Ovary (tissue), 3 donors: ENCODE results near the gene HMOX1.

Source experiments
- CTCF ChIP-seq, 3 donors: fragments of 450-650 bp in 2 of 3; fragments of 200-600 bp in 1 of 3; IDR thresholded peaks; one replicate each; pipeline versions ENCODE4 v1.5.1 to v1.8.0; 2016 to 2022; ENCODE audit warnings: antibody characterized with exemption in 3 of 3, mild to moderate bottlenecking in 1 of 3
- EP300 ChIP-seq: sonication (generic); formaldehyde crosslinking; IDR thresholded peaks from one replicate; pipeline ENCODE4 v1.6.1; 2017; ENCODE audit warnings: antibody characterized with exemption
- POLR2A ChIP-seq: fragments of 450-650 bp; IDR thresholded peaks from one replicate; pipeline ENCODE4 v1.6.1; 2017; ENCODE audit warnings: antibody characterized with exemption, mild to moderate bottlenecking, moderate library complexity
- donor health status: DM: no; HTN: no; CAD: no.

- TF ChIP-seq POLR2A (no peak), CTCF (IDR thresholded peaks at IDR 0.05) (no peak), EP300 (no peak)
These were observed 35.8 kb upstream of the HMOX1 start for GRCh38 chr22:35344956-35345690.
